Activated T-cell treated with anti-CD3 and anti-CD28 coated beads, Interleukin-2, amount 50 U/mL, for 48 hours (primary cell): ENCODE measurements around the gene ZNF691.
"Not testable (repeated sequence)": the region's sequence is repeated elsewhere in the genome, so short reads cannot be mapped to it uniquely, and the experiment has no call there.

Experiments
- DNase-seq, 2 experiments: peaks; one replicate each; pipeline ENCODE4 v3.0.0-alpha.2; 2020

The ZNF691 gene

DNA sequence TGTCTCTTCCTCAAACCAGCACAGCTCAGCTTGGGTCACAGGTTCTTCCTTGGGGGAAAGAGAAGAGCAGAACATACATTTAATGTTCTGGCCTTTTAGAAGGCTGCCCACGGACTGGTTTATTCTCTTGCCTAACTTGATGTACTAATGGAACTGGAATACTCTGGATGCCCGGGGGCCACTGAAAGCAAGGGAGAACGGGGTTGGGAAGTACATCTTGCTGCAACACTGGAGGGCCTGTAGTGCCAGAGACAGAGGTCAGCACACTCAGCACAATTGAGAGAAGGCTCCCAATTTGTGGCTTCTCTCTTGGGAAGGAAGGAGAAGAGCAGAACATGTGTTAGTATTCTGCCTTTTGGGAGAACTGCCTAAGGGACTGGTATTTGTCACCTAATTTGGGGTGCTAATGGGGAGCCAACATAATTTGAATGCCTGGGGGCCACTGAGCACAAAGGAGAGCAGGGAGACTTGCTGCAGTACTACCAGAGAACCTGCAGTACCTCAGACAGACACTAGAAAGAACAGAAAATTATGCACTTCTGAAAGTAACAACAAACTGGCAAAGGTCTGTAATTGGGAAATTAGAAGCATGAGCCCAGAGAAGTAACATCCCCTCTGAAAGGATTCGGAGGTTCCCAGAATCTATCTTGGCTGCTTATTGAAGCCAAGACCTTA lies 14.1 kb downstream of the ZNF691 start:
- no peak for DNase-seq

DNA sequence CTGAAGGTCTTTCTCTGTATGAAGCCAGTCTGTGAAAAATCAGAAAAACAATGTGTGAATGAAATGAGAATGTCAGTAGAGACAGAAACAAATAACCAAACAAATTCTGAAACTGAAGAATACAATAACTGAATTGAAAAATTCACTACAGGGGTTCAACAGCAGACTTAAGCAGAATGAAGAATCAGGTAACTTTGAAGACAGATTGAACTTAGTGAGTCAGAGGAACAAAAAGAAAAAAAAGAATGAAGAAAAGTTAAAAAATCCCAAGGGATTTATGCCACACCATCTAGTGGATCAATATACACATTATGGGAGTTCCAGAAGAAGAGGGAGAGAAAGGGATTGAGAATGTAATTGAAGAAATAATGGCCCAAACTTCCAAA lies 14.6 kb downstream of the ZNF691 start:
- no peak for DNase-seq

DNA sequence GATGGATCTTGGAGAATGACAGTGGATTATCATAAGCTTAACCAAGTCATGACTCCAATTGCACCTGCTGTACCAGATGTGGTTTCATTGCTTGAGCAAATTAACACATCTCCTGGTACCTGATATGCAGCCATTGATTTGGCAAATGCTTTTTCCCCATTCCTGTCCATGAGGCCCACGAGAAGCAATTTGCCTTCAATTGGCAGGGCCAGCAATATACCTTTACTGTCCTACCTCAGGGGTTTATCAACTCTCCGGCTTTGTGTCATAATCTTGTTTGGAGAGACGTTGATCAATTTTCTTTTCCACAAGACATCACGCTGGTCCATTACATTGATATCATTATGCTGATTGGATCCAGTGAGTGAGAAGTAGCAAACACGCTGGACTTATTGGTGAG lies 20.1 kb downstream of the ZNF691 start:
- no peak for DNase-seq

DNA sequence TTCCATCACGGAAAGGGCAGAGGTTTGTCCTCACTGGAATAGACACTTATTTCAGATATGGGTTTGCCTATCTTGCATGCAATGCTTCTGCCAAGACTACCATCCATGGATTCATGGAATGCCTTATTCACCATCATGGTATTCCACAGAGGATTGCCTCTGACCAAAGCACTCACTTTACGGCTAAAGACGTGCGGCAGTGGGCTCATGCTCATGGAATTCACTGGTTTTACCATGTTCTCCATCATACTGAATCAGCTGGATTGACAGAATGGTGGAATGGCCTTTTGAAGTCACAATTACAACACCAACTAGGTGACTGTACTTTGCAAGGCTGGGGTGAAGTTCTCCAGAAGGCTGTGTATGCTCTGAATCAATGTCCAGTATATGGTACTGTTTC lies 22.1 kb downstream of the ZNF691 start:
- DNase-seq, result not testable (repeated sequence)

DNA sequence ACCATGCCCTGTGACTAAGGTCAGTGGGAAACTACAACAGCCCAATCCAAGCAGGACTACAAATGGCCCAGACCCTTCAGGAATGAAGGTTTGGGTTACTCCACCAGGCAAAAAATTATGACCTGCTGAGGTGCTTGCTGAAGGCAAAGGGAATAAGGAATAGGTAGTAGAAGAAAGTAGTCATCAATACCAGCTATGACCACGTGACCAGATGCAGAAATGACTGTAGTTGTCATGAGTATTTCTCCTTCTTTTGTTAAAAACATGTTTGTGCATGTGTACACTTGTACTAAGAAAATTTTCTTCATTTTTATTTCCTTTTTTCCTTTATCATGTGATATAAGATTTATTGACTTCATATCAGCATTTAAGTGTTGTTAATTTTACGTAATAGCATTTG lies 22.8 kb downstream of the ZNF691 start:
- DNase-seq, result not testable (repeated sequence)

DNA sequence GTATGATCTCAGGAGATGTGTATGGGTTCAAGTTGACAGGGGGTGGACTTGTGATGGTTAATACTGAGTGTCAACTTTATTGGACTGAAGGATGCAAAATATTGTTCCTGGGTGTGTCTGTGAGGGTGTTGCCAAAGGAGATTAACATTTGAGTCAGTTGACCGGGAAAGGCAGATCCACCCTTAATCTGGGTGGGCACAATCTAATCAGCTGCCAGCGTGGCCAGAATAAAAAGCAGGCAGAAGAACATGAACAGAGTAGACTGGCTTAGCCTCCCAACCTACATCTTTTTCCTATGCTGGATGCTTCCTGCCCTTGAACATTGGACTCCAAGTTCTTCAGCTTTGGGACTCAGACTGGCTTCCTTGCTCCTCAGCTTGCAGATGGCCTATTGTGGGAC lies 23.3 kb downstream of the ZNF691 start:
- DNase-seq, result not testable (repeated sequence)

DNA sequence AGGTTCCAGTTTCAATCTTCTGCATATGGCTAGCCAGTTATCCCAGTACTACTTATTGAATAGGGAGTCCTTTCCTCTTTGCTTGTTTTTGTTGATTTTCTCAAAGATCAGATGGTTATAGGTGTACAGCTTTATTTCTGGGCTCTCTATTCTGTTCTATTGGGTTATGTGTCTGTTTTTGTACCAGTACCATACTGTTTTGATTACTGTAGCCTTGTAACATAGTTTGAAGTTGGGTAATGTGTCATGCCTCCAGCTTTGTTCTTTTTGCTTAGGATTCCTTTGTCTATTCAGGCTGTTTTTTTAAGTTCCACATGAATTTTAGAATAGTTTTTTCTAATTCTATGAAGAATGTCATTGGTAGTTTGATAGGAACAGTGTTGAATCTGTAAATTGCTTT lies 26.7 kb downstream of the ZNF691 start:
- DNase-seq, result not testable (repeated sequence)

DNA sequence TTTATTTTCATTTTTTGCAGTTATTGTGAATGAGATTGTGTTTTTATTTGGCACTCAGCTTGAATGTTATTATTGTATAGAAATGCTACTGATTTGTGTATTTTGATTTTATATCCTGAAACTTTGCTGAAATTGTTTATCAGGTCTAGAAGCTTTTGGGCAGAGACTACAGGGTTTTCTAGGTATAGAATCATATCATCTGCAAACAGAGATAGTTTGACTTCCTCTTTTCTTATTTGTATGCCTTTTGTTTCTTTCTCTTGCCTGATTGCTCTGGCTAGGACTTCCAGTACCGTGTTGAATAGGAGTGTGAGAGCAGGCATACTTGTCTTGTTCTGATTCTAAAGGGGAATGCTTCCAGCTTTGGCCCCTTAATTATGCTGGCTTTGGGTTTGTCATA lies 27.3 kb downstream of the ZNF691 start:
- no peak for DNase-seq

DNA sequence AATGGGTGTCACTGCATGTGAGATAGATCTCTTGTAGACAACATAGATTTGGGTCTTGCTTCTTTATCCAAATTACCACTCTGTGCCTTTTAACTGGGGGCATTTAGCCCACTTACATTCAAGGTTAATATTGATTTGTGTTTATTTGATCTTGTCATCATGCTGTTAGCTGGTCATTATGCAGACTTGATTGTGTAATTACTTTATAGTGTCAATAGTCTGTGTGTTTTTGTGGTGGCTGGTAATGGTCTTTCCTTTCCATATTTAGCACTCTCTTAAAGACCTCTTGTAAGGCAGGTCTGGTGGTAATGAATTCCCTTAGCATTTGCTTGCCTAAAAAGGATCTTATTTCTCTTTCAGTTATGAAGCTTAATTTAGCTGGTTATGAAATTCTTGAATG lies 29.6 kb downstream of the ZNF691 start:
- no peak for DNase-seq

DNA sequence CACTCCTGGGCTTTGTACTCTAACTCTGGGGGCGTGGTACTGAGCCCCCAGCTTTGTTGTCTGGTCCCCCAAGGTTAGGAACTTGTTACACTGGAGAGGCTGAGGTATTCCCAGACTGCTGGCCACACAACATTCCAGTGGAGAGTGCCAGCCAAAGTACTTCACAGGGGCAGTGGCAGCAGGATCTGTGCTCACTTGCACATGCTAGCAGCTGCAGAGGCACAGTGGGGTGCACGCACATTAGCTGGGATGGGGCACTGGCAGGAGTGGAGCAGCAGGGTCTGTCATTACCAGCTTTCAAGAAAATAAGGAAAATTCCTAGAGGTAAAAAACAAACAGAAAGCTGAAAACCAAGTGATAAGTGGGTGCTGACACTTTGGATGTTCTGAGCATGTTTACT lies 31.0 kb downstream of the ZNF691 start:
- DNase-seq, result no peak

DNA sequence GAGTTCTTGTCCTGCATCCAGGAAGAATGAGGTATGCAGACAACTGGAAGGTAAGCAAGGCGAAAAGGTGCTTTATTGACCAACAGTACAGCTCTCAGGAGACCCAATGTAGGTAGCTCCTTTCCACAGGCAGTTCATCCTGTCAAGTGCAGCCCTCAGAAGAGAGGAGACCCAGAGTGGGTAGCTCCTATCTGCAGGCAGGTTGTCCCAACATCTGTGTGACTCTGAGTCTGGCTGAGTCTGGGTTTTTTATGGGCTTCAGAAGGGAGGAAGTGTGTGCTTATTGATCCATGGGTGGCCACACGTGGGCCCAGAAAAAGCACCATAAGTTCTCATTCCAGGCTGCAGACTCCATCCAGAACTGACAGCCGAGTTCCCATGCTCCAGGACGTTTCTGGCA lies 34.0 kb downstream of the ZNF691 start:
- no peak for DNase-seq

DNA sequence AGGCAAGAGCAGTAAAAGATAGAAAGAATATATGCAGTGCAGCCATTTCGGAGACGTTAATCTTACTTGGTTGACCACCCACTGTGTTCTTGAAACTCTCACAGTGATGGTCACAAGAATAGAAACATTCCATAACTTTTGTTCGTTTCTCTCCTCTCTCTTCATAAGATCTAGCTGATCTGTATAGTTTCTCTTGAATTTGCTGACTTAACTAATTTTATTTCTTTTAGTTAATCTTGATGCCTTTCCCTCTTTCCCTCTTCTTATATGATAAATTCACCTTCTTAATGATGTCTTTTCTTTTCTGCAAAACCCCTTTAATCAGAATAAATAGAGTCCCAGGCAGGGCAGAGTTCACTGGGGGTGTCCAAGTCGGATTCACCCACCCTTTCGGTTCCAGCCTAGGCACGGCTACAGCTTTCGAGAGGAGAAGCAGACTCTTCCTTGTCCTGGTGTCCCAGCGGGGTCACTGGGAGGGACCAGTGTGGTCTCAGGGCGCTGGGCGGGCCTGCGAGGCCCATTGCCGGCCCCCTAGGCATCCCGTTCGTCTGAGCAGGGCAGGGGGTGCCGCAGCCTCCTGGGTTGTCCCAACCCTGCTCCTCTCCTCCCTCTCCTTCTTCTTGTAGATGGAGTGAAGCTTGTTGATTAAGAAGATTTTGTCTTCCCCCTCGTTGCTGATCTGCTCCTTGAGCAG lies 39.8 kb downstream of the ZNF691 start:
- DNase-seq, result no peak

DNA sequence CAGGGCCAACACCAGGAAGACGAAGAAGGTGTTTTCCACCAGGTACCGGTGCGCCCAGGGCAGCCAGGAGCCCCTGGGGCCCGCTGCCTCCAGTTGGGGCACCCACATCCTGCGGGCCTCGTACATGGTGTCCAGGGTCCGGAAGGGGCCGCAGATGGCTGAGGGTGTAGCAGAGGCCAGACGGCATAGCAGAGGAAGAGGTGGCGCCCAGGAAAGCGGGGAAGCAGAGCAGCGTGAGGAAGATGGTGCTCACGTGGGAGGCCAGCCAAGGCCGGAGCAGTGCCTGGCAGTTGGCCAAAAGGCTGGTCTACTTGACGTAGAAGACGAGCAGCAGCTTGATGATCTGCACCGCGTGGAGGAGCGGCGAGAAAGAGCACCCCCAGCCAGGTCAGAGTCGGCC lies 40.4 kb downstream of the ZNF691 start:
- DNase-seq, result no peak

DNA sequence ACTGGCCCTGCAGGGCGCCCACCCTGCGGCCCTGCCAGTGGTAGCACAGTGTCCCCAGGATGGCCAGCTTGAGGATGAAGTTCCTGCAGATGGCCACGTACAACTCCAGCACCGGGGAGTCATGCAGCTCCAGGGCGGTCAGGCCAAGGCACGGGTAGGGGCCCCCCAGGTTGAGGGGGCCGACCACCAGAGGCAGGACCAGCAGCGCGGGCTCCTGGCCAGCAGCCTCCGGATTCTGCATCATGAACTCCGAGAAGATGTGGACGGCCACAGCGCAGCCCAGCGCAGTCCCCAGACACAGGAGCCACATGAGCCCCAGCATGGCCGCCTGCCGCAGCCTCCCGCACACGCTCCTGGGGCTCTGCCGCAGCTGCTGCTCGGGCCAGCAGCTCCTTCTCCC lies 41.0 kb downstream of the ZNF691 start:
- no peak for DNase-seq

DNA sequence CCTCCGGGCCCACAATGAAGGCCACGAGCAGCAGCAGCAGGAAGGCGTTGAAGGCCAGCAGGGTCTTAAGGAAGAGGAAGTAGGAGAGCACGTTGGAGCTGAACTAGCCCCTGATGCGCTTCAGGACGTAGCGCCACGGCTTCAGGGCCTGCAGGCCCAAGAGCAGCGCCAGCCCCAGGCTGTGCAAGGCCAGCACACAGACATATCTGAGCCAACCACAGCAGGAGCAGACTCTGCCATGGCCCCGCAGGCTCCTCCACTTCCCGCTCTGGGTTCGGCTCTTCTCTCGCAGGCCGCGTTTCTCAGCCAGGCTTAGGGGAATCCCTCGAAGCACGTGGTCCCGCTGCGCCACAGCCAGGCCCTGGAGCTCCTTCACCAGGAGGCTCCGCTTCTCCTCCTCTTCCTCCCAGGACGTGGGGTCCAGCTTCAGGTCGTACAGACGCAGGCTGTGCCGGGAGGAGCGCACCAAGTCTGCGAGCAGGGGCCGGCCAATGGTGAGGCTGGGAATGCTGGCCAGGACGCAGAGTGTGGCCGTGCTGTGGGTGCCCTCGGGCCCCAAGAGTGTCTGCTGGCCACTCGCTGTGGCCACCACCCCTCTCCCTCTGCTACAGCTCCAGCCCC lies 41.7 kb downstream of the ZNF691 start:
- DNase-seq, result no peak

DNA sequence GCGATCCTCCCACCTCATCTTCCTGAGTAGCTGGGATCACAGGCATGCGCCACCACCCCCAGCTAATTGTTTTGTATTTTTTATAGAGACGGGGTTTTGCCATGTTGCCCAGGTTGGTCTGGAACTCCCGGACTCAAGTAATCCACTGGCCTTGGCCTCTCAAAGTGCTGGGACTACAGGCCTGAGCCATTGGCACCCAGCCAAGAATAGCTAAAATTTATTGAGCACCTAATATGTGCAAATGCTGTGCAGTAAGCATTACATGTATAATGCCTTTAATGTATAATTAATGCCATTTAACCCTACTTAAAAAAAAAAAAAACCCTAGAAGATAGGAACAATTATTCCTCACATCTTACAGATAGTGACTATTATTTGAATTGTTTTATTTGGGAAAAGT lies 42.9 kb downstream of the ZNF691 start:
- DNase-seq, result no peak

DNA sequence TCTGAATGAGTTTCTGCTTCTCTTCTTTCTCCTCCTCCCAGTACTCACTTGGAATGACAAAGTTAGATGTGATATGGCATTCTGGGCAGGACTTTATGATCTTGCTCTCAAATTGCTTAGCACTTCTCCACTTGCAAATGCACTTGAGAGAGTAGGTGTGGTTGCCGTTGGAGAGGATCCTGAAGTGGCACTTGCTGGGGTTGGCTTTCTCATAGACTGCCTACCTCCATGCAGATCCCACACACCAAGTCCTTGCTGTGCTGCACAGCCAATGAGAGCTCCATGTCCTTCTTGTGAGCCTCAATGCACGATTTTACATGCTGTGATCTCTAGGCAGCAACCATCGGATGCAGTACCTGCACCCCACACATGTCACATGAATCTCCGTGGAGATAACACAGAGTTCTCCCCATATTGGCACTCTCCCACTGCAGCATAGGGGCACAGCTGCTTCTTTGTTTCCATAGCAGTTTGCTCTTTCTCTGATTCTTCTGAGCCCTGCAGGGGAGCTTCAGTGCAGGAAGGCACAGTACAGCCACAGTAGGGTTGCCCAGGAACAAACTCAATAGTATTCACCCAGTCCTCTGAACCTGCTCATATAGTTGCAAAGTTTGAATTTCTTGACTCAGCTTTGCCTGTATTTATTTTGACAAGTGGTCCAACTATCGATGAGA lies 45.2 kb downstream of the ZNF691 start:
- DNase-seq, result no peak

DNA sequence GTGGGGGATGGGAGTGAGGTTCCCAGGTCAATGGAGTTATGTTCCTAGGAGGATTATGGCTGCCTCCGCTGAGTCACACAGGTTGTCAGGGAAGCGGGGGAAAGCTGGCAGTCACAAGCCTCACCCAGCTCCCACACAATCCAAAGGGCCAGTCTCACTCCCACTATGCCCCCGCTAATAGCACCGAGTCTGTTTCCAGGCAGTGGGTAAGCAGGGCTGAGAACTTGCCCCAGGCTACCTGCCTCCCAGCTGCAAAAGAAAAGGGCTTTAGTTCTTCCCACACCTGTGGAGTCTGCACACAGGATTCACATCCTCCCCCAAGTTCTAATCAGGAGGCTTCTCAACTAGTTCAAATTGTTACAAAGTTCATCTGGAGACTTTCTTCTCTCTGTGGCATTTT lies 53.5 kb downstream of the ZNF691 start:
- not testable (repeated sequence) for DNase-seq
